HG03045 (cell line): ENCODE measurements around the gene STK32B.

Experiments used
- ATAC-seq: cut with Tn5 transposase; IDR thresholded peaks from one replicate; pipeline ENCODE4 v1.9.1; 2021; ENCODE audit warnings: mild to moderate bottlenecking, moderate library complexity; ENCODE audit not compliant: unreplicated experiment

The STK32B gene

GRCh38 chr4:5379895-5380294 is 328.6 kb downstream of the STK32B start:
- no peak for ATAC-seq

- no peak for ATAC-seq
These were observed 330.7 kb downstream of the STK32B start for GRCh38 chr4:5381961-5382441.

GRCh38 chr4:5383191-5383980 is 332.1 kb downstream of the STK32B start:
- no peak for ATAC-seq

- no peak for ATAC-seq
These were observed 334.5 kb downstream of the STK32B start for GRCh38 chr4:5385741-5386311.

- ATAC-seq, result no peak
These were observed 335.6 kb downstream of the STK32B start for GRCh38 chr4:5386921-5387320.

GRCh38 chr4:5387457-5387856 is 336.2 kb downstream of the STK32B start:
- ATAC-seq, result no peak

GRCh38 chr4:5389756-5390310 is 338.6 kb downstream of the STK32B start:
- no peak for ATAC-seq

GRCh38 chr4:5391492-5391891 is 340.2 kb downstream of the STK32B start:
- ATAC-seq, result no peak

GRCh38 chr4:5393911-5394513 is 342.7 kb downstream of the STK32B start:
- no peak for ATAC-seq

- ATAC-seq, result no peak
These were observed 344.5 kb downstream of the STK32B start for GRCh38 chr4:5395781-5396180.

GRCh38 chr4:5398056-5398455 is 346.8 kb downstream of the STK32B start:
- no peak for ATAC-seq

GRCh38 chr4:5399124-5399523 is 347.8 kb downstream of the STK32B start:
- no peak for ATAC-seq

GRCh38 chr4:5399790-5400421 is 348.6 kb downstream of the STK32B start:
- ATAC-seq, result no peak

GRCh38 chr4:5403746-5404497 is 352.6 kb downstream of the STK32B start:
- no peak for ATAC-seq

- ATAC-seq, result no peak
These were observed 358.0 kb downstream of the STK32B start for GRCh38 chr4:5409237-5409636.

- ATAC-seq, result no peak
These were observed 358.8 kb downstream of the STK32B start for GRCh38 chr4:5409972-5410618.

- no peak for ATAC-seq
These were observed 361.0 kb downstream of the STK32B start for GRCh38 chr4:5412296-5412695.

- no peak for ATAC-seq
These were observed 361.5 kb downstream of the STK32B start for GRCh38 chr4:5412751-5413150.

- no peak for ATAC-seq
These were observed 365.4 kb downstream of the STK32B start for GRCh38 chr4:5416637-5417036.

- ATAC-seq, result no peak
These were observed 369.0 kb downstream of the STK32B start for GRCh38 chr4:5420266-5420665.
